ENCODE data around the gene SLC22A5.

DNA sequence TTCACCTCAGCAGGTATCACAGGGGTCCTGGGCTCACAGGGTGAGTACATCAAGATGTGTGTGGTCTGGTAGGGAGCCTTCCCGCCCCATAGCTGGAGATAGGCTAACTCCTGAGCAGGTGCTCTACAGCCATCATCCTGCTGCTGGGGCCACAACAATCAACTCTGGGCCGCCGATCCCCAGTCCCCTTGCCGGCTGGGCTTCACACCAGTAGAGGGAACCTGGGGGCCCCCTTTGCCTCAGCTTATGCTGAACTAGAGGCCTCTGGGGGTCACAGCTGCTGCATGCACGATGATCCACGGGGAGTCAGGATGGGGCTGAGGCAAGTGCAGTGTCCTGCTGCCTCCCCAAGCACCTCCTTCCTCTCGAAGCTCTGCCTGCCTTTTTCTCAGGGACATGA, 74.6 kb downstream of the SLC22A5 start:
- TF ChIP-seq EZH2 (optimal IDR thresholded peaks at IDR 0.05; ENCODE audit: low read depth, low read length) (no peak), EZH2phosphoT487 (IDR thresholded peaks at IDR 0.05; ENCODE audit: low read length) (no peak)
- TF ChIP-seq, protein P1, sequence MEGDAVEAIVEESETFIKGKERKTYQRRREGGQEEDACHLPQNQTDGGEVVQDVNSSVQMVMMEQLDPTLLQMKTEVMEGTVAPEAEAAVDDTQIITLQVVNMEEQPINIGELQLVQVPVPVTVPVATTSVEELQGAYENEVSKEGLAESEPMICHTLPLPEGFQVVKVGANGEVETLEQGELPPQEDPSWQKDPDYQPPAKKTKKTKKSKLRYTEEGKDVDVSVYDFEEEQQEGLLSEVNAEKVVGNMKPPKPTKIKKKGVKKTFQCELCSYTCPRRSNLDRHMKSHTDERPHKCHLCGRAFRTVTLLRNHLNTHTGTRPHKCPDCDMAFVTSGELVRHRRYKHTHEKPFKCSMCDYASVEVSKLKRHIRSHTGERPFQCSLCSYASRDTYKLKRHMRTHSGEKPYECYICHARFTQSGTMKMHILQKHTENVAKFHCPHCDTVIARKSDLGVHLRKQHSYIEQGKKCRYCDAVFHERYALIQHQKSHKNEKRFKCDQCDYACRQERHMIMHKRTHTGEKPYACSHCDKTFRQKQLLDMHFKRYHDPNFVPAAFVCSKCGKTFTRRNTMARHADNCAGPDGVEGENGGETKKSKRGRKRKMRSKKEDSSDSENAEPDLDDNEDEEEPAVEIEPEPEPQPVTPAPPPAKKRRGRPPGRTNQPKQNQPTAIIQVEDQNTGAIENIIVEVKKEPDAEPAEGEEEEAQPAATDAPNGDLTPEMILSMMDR (IDR thresholded peaks at IDR 0.05; ENCODE audit: low read length): no peak

All from MM.1S (cell line).